CD4-positive, alpha-beta T cell treated with Interleukin-10 for 1 hour (primary cell): ENCODE data around the gene HTRA3.

Experiments used
- DNase-seq: peaks from one replicate; pipeline ENCODE4 v3.0.0-alpha.2; 2020

The HTRA3 gene

DNA sequence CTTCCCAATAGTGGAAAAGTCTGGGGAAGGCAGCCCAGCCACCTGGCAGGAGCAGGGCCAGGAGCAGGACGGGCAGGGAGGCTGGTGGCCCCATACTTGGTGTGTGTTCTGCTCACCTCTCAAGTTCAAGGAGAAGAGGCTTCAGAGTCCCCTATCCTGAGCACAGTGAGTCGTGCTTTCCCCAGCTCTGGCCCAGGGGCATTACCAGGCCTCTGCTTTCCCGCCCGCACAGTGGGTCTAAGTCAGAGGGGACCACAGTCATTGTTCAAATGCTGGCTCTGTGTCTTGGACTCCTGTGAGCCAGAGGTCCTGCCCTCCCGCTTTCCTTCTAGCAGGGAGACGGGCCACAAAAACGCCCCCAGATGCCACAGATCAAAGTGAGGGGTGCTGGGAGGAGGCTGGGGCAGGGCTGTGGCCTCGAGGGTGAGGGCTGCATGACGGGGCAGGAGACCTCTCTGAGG, 27.6 kb downstream of the HTRA3 start:
- no peak for DNase-seq

DNA sequence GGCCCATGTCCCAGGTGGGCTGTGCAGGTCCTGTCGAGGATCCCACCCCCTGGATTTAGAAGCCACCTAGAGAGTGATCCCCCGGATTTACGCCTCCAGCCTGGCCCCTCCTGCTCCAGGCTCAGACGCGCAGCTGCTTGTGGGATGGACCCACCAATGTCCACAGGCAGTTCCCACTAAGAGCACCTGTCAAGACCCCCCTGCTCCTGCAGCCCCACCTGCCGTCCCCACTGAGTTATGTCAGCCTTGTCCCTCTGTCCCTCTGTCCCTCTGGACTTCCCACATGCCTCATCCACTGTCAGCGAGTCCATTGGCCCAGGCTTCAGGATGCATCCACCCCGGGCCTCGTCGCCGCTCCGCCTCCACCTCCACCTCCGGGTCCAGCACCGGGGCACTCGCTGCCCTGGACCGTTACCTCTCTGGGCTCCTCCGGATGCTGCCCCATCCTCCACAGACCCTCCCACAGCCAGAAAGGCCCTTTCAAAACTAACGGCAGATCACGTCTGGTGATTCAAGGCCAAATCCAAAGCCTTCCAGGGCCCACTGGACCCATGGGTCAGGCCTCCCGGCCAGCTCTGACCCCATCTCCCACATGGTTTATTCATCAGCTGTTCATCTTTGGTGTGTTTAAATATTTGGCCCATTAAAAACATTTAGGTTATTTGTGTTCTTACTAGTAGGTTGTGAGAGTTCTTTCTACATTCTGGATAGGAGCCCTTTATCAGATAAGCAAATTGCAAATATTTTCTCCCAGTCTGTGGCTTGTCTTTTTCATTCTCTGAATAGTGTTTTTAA, 28.3 kb downstream of the HTRA3 start:
- no peak for DNase-seq

DNA sequence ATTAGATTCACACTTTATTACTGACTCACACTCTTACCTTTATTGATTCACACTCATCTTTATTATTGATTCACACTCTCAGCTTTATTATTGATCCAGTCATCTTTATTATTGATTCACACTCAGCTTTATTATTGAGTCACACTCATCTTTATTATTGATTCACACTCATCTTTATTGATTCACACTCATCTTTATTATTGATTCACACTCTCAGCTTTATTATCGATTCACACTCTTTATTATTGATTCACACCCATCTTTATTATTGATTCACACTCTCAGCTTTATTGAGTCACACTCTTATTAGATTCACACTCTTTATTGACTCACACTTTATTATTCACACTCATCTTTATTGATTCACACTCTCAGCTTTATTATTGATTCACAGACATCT, 31.3 kb downstream of the HTRA3 start:
- DNase-seq = no peak

DNA sequence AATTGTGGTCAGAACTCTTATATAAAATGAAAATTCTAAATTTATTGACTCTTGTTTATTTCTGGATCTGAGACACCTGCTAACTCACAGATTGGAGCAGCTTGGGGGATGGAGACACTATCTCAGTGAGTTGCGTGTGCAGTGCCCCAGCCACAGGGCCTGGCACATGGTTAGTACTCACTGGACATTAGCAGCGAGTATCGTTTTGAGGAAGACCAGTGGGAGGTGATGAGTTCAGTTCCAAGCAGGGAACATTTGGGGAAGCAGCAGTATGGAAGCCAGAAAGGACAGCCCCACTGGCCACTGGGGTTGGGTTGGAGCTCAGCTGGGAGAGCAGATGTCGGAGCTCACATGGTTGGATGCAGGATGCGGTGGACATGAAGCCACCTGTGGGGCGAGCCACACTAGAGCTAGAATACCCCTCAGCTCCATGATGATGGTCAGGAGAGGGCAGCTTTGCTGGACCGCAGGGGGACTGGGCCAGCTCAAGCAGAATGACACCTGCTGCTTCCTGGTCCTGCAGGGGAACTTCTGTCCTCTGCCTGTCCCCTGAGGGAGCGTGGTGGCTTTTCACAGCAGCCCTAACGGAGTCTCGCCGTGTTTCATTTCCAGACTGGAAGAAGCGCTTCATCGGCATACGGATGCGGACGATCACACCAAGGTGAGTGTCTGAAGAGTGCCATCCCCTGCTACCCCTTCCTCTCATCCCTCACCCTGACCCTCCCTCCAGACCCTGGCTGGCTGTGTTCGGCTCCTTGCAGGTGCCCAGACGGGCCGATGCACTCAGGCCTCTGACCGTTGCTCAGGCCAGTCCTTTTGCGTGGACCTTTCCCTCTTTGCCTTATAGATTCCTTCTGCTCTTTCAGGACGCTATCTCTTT, 32.5 kb downstream of the HTRA3 start:
- no peak for DNase-seq

DNA sequence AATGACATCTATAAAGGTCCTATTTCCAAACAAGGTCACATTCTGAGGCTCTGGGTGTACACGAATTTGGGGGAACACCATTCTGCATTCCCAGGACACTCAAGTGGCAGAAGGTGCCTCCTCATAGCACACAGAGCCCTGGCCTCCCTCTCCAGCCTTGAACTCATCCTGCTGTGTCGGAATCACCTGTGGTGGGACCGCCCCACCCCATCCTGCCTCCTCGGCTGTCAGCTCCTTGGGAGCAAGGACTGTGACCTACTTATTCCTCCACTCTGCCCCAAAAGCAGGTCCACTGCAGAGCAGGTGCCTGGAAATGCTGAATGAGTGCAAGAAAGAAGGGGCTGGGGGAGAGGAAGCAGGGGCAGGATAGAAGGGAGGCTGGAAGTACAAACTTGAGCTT, 33.5 kb downstream of the HTRA3 start:
- DNase-seq = no peak

DNA sequence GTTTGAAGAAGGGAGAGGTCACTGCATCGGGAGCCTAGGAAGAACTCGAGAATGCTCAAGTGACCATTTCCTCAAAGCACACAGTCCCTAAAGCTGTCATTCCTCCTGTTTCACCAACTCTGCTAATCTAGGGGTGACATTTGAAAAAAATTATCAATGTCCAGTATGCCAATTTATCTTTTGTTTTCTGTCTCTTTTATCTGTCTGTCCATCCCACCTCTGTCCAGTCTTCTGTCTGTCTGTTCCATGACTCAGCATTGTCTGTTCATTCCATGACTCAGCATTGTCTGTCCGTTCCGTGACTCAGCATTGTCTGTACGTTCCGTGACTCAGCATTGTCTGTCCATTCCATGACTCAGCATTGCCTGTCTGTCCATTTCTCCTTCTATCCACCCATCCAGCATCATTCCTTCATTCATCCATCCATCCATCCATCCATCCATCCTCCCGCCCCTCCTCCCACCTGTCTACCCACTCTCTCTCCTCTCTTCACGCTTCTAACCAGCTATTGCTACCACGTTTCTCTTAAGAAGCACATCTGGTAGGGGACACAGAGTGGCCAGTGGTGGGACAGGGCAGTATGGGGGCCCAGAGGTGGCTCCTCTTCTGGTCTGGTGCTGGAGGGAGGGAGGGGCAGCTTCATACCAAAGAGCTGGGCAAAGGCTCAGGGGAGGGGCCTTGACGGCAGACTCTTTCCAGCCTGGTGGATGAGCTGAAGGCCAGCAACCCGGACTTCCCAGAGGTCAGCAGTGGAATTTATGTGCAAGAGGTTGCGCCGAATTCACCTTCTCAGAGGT, 34.1 kb downstream of the HTRA3 start:
- DNase-seq = no peak

DNA sequence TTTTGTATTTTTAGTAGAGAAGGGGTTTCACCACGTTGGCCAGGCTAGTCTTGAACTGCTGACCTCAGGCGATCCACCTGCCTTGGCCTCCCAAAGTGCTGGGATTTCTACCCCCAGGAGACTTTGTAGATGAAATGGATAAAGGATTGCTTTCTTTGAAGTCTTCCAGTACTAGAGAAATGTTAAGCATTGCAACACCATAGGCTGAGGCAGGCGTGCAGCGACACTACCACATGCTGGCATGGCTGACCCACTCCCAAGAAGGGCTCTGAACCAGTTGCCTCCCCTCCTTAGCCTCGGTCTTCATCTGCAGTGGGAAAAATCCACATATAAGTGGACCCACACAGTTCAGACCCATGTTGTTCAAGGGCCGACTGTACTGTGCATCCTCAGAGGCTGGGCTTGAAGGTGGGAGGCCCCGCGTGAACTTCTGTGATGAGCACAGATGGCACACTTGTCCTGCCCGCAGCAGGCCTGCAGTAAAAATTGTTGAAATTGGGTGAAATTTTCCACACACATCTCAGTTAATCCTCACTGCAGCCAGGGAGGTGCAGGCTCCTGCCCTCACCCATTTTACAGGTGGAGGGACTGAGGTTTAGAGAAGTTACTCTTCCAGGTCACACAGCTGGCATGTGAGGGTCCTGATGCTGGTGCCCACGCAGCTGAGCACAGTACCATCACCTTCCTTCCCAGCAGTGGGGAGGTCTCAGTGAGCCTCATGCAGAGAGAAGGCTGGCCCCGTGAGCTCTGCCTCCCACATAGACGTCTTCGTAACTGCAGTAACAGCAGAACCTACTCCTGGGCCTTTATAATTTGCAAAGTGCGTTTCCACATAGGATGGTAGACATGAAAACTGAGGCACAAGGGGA, 35.5 kb downstream of the HTRA3 start:
- DNase-seq = no peak

DNA sequence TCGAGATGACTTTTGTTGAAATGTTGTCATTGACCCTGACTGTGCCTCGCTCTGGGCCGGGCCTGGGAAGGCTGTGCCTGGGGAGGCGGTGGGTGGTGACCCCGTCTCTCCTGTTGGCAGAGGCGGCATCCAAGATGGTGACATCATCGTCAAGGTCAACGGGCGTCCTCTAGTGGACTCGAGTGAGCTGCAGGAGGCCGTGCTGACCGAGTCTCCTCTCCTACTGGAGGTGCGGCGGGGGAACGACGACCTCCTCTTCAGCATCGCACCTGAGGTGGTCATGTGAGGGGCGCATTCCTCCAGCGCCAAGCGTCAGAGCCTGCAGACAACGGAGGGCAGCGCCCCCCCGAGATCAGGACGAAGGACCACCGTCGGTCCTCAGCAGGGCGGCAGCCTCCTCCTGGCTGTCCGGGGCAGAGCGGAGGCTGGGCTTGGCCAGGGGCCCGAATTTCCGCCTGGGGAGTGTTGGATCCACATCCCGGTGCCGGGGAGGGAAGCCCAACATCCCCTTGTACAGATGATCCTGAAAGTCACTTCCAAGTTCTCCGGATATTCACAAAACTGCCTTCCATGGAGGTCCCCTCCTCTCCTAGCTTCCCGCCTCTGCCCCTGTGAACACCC, 36.4 kb downstream of the HTRA3 start:
- no peak for DNase-seq

DNA sequence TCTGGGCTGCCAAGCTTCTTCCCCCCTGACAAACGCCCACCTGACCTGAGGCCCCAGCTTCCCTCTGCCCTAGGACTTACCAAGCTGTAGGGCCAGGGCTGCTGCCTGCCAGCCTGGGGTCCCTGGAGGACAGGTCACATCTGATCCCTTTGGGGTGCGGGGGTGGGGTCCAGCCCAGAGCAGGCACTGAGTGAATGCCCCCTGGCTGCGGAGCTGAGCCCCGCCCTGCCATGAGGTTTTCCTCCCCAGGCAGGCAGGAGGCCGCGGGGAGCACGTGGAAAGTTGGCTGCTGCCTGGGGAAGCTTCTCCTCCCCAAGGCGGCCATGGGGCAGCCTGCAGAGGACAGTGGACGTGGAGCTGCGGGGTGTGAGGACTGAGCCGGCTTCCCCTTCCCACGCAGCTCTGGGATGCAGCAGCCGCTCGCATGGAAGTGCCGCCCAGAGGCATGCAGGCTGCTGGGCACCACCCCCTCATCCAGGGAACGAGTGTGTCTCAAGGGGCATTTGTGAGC, 37.0 kb downstream of the HTRA3 start:
- DNase-seq = no peak

DNA sequence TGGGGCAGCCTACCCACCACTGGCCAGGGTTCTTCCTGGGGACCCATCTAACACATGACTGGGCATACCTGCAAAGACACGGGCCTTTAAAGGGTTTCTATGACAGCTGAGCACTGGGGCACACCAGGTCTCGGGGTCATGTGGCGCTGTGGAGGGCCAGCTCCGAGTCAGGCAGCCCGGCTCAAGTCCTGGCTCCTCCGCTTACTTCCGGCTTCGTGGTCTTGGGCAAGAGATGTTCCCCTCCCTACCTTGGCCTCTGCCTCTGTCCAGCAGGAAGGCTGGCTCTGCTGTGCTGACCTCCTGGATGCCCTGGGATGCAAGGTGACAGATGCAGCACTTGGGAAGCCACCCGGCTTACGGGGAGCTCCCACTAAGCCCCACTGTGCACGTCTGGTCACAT, 37.6 kb downstream of the HTRA3 start:
- no peak for DNase-seq

DNA sequence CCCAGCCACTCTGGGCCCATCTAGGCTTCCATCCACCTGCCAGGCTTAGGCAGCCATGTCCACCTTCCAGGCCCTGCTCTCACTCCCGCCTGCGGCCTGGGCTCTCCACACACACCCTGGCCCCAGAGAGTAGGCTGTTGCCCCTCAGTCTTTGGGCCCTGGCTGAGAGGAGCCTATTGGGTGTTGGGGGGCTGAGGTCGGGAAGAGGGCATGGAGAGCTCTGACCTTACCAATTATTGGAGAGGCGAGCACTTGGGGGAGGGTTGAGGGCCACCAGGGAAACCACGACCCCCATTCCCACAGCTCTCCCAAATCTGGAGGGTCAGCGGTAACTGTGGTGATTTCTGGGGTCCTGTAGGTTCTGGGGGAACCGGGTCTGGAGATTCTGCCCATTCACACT, 38.2 kb downstream of the HTRA3 start:
- no peak for DNase-seq

DNA sequence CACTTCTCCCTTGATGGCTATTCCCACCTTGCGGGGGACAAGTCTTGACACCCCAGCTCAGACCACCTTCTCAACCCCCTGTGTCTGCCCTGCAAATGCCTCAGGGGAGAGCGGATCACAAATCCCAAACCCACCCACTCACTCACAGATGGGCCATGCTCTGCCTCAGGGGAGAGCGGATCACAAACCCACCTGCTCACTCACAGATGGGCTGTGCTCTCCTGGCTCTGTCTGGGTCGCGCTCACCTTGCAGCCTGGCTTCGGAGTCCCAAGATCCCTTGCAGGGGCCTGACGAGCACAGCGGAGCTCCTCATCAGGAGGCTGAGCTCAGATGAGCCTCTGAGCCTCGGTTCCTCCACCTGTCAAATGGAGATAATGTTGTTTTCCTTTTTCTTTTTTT, 38.6 kb downstream of the HTRA3 start:
- DNase-seq = no peak

DNA sequence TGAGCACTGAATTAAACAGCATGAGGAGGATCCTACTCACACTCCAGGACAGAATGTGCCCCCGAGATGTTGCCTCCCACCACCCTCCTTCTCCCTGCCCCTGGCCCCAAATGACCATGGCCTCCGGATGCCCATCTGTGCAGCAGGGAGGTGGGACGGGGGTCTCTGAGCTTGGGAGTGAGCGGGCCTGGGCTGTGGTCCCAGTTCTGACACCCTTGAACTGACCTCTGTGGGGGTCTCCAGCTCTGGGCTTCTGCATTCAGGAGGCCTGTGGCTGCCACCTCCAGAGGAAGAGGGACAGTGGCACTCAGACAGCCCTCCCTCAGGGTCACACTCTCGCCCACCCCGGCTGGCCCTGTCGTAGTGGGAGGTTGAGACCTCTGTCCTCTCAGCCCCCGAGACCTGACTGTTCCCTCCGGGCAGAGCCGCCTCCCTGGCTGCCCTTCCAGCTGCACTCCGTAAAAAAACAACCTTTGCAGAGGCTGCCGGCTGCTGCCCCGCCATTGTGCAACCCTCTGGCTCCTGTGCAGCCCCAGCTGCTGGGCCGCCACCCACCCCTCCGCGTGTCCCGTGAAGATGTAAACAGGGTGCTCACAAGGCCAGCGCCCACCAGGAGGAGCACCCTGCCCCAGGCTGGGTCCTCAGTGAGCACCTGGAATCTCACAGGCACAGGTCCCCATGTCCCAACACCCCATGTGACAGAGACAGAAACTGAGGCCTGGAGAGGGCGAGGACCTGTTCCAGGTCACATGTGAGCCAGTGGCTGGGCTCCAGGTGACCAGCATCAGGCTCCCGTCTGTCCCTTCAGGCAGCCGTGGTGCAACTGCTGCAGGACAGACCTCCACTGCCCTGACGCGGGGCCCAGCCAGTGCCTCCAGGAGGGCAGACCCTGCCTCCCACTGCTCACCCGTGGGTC, 39.6 kb downstream of the HTRA3 start:
- DNase-seq = no peak

DNA sequence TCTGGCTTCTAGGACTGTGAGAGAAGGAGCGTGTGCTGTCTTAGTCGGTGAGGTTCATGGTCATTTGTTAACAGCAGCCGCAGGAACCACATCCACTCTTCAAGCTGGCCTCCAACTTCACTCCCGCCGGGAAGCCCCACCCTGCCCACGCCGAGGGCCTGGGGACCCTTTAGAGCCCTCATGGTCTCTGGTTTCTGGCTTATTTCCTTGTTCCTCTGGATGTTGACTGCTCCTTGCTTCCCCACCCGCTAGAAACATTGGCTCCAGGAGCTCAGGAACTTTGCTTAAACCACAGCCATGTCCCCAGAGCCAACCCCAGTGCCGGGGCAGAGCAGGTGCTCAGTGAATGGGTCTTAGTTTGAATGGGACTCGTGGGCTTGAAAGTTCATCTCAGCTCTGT, 40.8 kb downstream of the HTRA3 start:
- no peak for DNase-seq

DNA sequence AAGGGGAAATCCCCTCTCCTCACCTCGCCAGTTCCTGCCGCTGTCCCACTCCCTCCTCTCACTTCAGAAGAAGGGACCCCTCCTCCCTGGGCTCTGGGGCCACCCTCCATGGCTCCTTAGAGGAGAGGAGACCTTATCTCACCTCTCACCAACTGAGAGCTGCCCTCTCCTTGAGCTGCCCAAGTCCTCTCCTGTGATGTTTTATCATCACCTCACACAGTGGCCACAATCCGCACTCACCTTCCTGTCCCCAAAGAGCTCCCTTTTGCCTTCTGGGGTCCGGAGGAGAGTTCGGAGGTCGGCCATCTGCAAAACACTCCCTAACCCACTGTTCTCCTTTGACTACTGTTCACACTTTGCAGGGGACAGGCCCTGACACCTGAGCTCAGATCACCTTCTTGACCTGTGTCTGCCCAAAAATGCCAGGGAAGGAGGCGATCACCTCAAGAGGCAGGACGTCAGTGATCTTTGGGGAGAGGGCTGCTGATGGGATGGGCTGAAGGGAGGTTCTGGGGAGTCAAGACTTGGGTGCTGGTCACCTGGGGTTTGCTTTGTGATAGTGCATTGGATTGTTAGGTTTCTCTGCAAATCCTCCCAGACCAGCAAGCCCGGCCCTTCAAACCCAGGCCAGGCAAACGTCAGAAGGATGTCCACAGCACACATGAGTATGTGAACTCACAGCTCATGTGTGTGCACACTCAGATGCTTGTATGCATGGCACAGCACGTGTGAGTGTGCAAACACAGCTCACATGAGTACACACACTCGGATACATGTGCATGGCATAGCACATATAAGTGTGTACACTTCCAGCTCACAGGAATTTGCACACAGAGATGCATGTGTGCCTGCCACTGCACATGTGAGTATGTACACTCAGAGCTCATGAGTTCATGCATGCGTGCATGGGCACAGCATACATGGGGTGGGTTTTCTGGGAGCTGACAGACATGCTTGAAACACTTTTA, 41.8 kb downstream of the HTRA3 start:
- no peak for DNase-seq

DNA sequence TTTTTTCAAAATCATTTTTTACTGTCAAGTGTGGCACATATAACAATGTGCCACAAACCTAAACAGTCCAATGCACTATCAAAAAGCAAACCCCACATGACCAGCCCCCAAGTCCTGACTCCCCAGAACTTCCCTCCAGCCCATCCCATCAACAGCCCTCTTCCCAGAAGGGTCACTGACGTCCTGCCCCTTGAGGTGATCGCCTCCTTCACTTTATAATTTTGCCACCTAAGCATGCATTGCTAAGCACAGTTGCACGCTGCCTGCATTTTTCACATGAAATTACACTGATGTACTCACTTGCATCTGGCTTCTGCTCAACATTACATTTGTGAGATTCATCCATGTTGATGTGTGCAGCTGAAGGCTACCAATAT, 42.5 kb downstream of the HTRA3 start:
- DNase-seq = no peak

DNA sequence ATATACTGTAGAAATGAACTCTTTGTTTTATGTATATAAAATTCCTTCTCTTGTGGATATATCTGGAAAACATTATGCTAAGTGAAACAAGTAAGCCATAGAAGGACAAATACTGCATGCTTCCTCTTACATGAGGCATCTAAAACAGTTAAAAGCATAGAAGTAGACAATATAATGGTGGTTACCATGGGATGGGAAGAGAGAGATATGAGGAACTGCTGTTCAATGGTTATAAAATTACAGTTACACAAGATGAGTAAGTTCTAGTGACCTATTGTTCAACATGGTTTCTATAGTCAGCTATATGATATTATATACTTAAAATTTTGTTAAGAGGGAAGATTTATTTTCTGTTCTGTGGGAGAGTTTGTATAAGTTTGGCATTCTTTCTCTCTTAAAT, 43.4 kb downstream of the HTRA3 start:
- DNase-seq = no peak

DNA sequence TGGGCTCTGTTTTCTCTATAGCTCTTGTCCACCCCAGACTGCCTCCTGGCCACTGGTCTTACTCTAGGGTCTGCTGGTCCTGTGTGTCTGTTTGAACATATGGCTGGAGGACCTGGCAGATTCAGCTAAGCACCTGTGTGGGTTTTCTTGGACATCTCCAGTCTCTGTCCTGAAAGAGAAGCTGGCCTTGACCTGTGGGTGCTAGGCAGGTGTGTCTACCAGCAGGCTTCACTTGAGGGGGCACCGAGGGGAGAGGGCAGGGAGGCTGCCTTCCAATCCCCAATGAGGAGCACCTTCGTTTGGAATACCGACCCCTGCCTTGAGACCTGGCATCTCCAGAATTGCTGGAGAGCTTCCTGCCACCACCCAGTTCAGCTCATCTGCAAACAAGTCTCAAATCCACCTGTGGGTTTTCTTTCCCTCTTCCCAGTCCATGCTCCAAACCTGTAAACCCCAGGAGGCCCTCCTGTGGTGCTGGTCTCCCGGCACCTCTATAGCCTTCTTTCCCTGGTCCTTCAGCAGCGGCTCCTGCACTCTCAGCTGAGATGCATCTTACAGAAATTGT, 45.2 kb downstream of the HTRA3 start:
- DNase-seq = no peak
